BLaER1 (cell line): ENCODE measurements around the gene GALNTL6.

ENCODE experiments used
- H3K27ac ChIP-seq: shearing (Covaris generic); formaldehyde crosslinking; 2 replicates; pipeline ENCODE4 v1.8.1; 2022
- H3K27me3 ChIP-seq: shearing (Covaris generic); formaldehyde crosslinking; 2 replicates; pipeline ENCODE4 v1.8.1; 2022
- H3K36me3 ChIP-seq: shearing (Covaris generic); formaldehyde crosslinking; 2 replicates; pipeline ENCODE4 v1.8.1; 2022
- H3K4me1 ChIP-seq: shearing (Covaris generic); formaldehyde crosslinking; 2 replicates; pipeline ENCODE4 v1.8.1; 2022
- H3K4me2 ChIP-seq: shearing (Covaris generic); formaldehyde crosslinking; 2 replicates; pipeline ENCODE4 v1.8.1; 2022
- H3K4me3 ChIP-seq: shearing (Covaris generic); formaldehyde crosslinking; 2 replicates; pipeline ENCODE4 v1.8.1; 2022
- H3K9ac ChIP-seq: shearing (Covaris generic); formaldehyde crosslinking; 2 replicates; pipeline ENCODE4 v1.8.1; 2022
- H3K9me3 ChIP-seq: shearing (Covaris generic); formaldehyde crosslinking; 2 replicates; pipeline ENCODE4 v1.8.1; 2022
- H4K20me1 ChIP-seq: shearing (Covaris generic); formaldehyde crosslinking; 2 replicates; pipeline ENCODE4 v1.8.1; 2022
- Cebpa-rat ChIP-seq: shearing (Covaris generic); IDR thresholded peaks from 2 replicates; pipeline ENCODE4 v1.8.1; 2022

GALNTL6 gene

DNA sequence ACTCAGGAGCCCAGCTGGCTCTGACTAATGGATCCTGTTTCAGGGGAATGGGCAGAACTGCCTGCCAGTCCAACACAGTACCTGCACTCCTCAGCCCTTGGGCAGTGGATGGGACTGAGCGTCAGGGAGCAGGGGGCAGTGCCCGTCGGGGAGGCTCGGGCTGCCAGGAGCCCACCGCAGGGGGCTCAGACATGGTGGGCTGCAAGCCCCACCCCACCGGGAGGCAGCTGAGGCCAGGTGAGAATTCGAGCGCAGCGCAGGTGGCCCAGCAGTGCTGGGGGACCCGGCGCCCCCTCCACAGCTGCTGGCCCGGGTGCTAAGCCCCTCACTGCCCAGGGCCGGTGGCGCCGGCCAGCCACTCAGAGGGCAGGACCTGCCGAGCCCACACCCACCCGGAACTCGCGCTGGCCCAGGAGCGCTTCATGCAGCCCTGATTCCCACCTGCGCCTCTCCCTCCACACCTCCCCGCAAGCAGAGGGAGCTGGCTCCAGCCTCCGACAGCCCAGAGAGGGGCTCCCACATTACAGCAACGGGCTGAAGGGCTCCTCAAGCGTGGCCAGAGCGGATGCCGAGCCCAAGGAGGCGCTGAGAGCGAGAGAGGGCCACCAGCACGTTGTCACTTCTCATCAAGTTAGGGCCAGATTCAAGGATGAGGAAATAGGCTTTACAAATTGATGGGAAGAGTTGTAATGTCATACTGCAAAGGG is 668.8 kb downstream of the GALNTL6 start:
- Histone ChIP-seq H3K4me1 (no peaks in the 10 kb centered on the region), H3K4me3 (no peak overlapping the region), H3K4me2 (no peak overlapping the region), H3K27me3 (no peaks in the 10 kb centered on the region), H3K36me3 (no peaks in the 10 kb centered on the region), H4K20me1 (no peaks in the 10 kb centered on the region), H3K9me3 (peaks cover 18% of the 10 kb centered on the region), H3K27ac (no peak overlapping the region), H3K9ac (no peak overlapping the region)
- TF ChIP-seq Cebpa-rat = no peak

DNA sequence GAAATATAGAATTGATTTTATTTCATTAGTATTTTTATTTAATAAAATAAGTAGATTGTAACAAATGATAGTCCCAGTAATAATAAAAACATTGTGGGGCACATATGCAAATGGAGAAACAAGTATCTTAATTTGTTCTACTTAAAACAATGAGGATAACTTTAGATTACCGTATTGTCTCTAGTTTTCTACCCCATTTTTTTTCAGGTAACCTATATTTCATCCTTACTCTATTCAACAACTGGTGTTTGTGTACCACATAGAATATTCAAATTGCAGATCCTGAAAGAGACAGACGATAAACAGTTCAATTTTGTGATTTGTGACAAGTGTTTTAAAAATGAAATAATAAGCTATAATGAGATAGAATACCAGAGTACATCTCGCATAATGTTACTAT is 671.8 kb downstream of the GALNTL6 start:
- H3K36me3 ChIP-seq = no peaks in the 10 kb centered on the region
- no peaks in the 10 kb centered on the region for H4K20me1 ChIP-seq
- peaks cover 18% of the 10 kb centered on the region for H3K9me3 ChIP-seq
- H3K9ac ChIP-seq = no peak overlapping the region
- no peak for TF ChIP-seq Cebpa-rat
- no peaks in the 10 kb centered on the region for H3K27me3 ChIP-seq
- H3K4me1 ChIP-seq = no peaks in the 10 kb centered on the region
- H3K4me3 ChIP-seq = no peak overlapping the region
- no peak overlapping the region for H3K4me2 ChIP-seq
- no peak overlapping the region for H3K27ac ChIP-seq

DNA sequence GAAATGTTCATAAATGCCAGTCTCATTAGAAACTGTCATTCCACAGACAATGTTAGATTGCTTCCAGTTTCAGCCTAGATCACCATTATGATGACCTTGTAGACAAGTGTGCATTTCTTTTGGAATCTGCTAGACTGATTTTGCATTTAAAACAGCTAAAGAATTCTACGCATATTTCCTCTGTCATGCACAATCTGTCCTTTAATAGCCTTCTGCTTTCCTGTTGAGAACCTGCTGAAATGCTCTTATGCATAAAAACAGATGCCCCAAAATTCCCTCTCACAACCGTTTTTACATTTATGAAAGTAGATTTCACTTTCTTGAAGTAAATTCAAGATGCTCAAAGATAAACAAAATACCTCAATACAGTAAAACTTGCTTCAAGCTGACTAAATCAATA is 673.3 kb downstream of the GALNTL6 start:
- Histone ChIP-seq H3K36me3 (no peaks in the 10 kb centered on the region), H4K20me1 (no peaks in the 10 kb centered on the region), H3K4me1 (no peaks in the 10 kb centered on the region), H3K4me3 (no peak overlapping the region), H3K27ac (no peak overlapping the region), H3K9ac (no peak overlapping the region), H3K9me3 (peaks cover 9% of the 10 kb centered on the region), H3K27me3 (no peaks in the 10 kb centered on the region), H3K4me2 (no peak overlapping the region)
- no peak for TF ChIP-seq Cebpa-rat

DNA sequence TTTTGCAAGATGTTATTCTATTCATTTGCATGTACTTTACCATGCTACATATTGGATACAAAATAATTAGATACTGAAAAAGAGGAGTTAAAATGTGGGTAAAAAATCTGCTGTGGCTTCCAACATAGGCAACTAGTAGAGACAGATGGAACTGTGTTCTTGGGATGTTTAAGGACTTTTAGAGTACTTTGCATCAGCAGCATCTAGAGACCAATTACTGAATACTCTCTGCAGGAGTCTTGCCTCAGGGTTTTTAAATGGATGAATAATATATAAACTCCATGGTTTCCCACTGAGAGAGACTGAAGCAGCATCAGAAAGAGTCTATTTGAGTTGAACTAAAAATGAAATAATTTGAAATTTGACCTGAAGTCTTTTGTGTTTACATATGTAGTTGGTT is 676.7 kb downstream of the GALNTL6 start:
- Histone ChIP-seq H3K36me3 (no peaks in the 10 kb centered on the region), H3K9ac (no peak overlapping the region), H3K4me2 (no peak overlapping the region), H3K4me1 (no peaks in the 10 kb centered on the region), H4K20me1 (no peaks in the 10 kb centered on the region), H3K27me3 (no peaks in the 10 kb centered on the region), H3K9me3 (no peaks in the 10 kb centered on the region), H3K27ac (no peak overlapping the region), H3K4me3 (no peak overlapping the region)
- no peak for TF ChIP-seq Cebpa-rat

DNA sequence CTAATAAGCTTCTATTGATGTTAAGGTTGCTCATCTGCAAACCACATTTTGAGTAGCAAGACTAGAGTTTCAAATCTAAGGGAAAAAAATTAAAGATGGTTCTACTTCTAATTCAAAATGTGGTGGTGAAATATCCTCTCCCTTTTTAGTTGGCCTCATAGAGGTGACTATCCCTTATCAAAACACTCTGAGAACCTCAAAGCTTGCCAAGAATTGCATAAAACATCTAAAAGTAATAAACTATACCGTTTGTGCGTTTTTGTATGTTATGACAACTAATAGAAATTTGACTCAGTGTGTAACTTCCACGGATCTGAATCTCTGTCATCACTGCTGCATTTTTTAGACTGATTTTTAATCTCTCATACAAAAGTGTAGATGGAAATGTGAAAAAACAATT is 682.6 kb downstream of the GALNTL6 start:
- no peak overlapping the region for H3K4me2 ChIP-seq
- H3K27ac ChIP-seq = no peak overlapping the region
- H3K27me3 ChIP-seq = no peaks in the 10 kb centered on the region
- H3K36me3 ChIP-seq = no peaks in the 10 kb centered on the region
- no peak for TF ChIP-seq Cebpa-rat
- H3K9me3 ChIP-seq = no peaks in the 10 kb centered on the region
- H3K4me3 ChIP-seq = no peak overlapping the region
- no peak overlapping the region for H3K9ac ChIP-seq
- no peaks in the 10 kb centered on the region for H3K4me1 ChIP-seq
- H4K20me1 ChIP-seq = no peaks in the 10 kb centered on the region

DNA sequence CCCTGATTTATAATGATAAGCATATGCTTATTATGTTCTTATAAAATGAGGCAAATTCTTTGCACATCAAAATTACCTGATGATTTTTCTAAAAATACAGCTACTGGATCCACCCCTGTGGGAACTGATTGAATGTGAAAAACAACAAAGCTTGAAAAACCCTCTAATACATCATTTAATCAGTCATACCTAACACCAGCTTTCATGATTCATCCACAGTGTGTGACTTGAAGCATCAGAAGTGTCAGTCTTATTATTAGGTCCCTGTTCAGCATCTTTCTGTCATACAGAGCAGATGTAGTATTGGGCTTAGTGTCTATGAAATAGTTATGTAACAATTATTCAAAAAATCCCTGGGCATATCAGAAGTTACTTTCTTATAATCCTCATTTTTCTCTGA is 684.1 kb downstream of the GALNTL6 start:
- H4K20me1 ChIP-seq = no peaks in the 10 kb centered on the region
- no peaks in the 10 kb centered on the region for H3K9me3 ChIP-seq
- no peak overlapping the region for H3K27ac ChIP-seq
- H3K36me3 ChIP-seq = no peaks in the 10 kb centered on the region
- H3K4me1 ChIP-seq = no peaks in the 10 kb centered on the region
- no peak for TF ChIP-seq Cebpa-rat
- H3K4me2 ChIP-seq = no peak overlapping the region
- H3K27me3 ChIP-seq = no peaks in the 10 kb centered on the region
- no peak overlapping the region for H3K9ac ChIP-seq
- no peak overlapping the region for H3K4me3 ChIP-seq

DNA sequence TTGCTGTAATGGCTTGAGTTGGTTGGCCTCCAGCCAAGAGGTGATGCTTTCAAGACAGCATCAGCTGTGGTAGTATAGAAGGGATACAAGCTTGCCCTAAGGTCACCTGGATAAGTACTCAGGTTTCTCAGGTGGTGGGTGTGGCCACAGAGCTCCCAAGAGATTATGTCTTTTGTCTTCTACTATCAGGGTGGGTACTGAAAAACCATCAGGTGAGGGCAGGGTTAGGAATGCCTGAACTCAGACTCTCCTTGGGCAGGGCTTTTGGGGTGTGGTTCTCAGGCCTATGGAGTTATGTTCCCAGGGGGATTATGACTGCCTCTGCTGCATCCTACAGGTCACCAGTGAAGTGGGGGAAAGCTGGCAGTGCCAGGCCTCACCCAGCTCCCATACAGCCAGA is 700.8 kb downstream of the GALNTL6 start:
- Histone ChIP-seq H3K4me1 (peaks cover 26% of the 10 kb centered on the region), H3K27ac (no peak overlapping the region), H3K4me3 (no peak overlapping the region), H3K36me3 (no peaks in the 10 kb centered on the region), H3K27me3 (no peaks in the 10 kb centered on the region), H3K9me3 (peaks cover 6% of the 10 kb centered on the region; the same call in 1 of the 2 replicates), H3K4me2 (peak overlapping the region; percentile 45; the same call in 1 of the 2 replicates), H3K9ac (no peak overlapping the region), H4K20me1 (no peaks in the 10 kb centered on the region)
- no peak for TF ChIP-seq Cebpa-rat

DNA sequence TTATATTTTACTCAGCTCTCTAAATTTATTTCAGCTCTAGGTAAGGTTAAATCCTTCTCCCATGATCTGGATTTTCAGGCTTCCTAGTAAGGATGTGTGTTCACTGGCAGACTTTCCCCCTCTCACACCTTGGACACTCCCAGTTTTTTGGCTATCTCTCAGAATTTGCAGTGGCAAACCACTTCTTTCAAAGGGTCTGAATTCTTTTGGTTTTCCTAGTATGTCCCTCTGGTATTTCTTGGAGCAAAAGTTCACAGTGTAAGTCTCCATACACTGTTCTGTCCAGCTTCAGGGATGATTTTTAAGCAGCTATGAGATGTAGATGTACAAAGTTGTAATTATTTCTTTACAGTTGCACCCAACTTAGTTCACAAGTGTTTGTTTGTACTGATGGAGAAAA is 701.6 kb downstream of the GALNTL6 start:
- peak overlapping the region; percentile 45 for H3K4me2 ChIP-seq
- H3K4me3 ChIP-seq = no peak overlapping the region
- H3K9me3 ChIP-seq = peaks cover 6% of the 10 kb centered on the region; the same call in 1 of the 2 replicates
- no peak for TF ChIP-seq Cebpa-rat
- peaks cover 26% of the 10 kb centered on the region for H3K4me1 ChIP-seq
- H3K9ac ChIP-seq = no peak overlapping the region
- H3K27me3 ChIP-seq = no peaks in the 10 kb centered on the region
- H3K36me3 ChIP-seq = no peaks in the 10 kb centered on the region
- no peak overlapping the region for H3K27ac ChIP-seq
- H4K20me1 ChIP-seq = no peaks in the 10 kb centered on the region

DNA sequence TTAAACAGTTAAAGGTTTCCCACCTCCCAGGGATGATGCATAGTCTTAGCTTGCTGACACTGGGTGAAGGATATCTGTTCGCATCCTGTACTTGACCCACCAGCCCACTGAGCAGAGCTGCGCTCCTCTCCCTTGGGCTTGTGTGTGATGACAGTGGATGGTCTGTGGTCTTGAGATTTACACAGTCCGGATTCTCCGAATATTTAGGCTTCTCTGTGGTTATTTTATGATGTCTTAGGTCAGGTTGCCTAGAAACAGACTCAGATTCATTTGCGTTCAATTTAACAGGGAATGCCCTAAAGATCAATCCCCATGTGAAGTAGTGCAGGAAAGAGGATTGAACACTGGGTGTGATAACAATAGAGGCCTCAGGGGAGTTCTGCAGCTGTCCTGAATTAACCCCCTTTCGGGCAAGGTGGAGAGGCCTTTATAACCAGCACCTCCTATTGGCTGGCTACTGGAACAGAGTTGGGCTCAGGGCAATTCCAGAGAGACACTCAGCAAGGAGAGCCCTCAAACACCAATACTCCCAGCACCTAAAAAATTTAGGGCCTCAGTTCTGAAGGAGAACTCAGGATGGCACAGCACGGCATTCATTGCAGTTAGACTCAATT is 702.2 kb downstream of the GALNTL6 start:
- no peak overlapping the region for H3K27ac ChIP-seq
- no peaks in the 10 kb centered on the region for H3K36me3 ChIP-seq
- H3K9me3 ChIP-seq = peaks cover 6% of the 10 kb centered on the region; the same call in 1 of the 2 replicates
- peak overlapping the region; percentile 45 for H3K4me2 ChIP-seq
- TF ChIP-seq Cebpa-rat = no peak
- H3K27me3 ChIP-seq = no peaks in the 10 kb centered on the region
- H3K4me1 ChIP-seq = peaks cover 26% of the 10 kb centered on the region
- no peaks in the 10 kb centered on the region for H4K20me1 ChIP-seq
- H3K9ac ChIP-seq = no peak overlapping the region
- H3K4me3 ChIP-seq = no peak overlapping the region

DNA sequence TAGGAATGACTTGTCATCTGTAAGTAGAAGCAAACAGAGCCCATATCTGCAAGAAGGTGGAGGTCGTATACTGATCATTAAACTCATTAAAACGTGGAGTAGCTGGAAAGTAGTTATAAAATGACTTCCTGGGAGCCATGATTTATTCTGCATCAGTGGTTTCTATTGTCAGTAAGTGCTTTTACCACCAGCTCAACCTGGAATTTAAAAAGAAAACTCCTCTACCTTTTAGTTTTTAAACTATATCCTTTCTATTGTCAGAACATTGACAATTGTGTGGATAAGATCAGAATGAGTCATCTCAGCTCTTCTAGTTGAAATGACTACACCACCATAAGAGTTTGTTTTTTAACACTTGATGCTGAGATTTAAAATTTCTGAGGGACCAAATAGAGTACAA is 704.2 kb downstream of the GALNTL6 start:
- H4K20me1 ChIP-seq = no peaks in the 10 kb centered on the region

More for the DNA sequence above, 704.2 kb downstream of the GALNTL6 start:
- no peak for TF ChIP-seq Cebpa-rat
- Histone ChIP-seq H3K4me1 (peaks cover 26% of the 10 kb centered on the region), H3K27me3 (no peaks in the 10 kb centered on the region), H3K9ac (no peak overlapping the region), H3K9me3 (peaks cover 6% of the 10 kb centered on the region; the same call in 1 of the 2 replicates), H3K4me2 (no peak overlapping the region), H3K4me3 (no peak overlapping the region), H3K27ac (no peak overlapping the region), H3K36me3 (no peaks in the 10 kb centered on the region)
